ENCODE results near the gene MYADML2. TPM values are rescaled to one million over a fixed set of nuclear protein-coding genes. Genes with fewer than 3 reads are reported as not detected.

Gene MYADML2
- total and polyA plus RNA-seq, 11 donors = 0.19 to 11.2 (median 3.9) TPM

DNA sequence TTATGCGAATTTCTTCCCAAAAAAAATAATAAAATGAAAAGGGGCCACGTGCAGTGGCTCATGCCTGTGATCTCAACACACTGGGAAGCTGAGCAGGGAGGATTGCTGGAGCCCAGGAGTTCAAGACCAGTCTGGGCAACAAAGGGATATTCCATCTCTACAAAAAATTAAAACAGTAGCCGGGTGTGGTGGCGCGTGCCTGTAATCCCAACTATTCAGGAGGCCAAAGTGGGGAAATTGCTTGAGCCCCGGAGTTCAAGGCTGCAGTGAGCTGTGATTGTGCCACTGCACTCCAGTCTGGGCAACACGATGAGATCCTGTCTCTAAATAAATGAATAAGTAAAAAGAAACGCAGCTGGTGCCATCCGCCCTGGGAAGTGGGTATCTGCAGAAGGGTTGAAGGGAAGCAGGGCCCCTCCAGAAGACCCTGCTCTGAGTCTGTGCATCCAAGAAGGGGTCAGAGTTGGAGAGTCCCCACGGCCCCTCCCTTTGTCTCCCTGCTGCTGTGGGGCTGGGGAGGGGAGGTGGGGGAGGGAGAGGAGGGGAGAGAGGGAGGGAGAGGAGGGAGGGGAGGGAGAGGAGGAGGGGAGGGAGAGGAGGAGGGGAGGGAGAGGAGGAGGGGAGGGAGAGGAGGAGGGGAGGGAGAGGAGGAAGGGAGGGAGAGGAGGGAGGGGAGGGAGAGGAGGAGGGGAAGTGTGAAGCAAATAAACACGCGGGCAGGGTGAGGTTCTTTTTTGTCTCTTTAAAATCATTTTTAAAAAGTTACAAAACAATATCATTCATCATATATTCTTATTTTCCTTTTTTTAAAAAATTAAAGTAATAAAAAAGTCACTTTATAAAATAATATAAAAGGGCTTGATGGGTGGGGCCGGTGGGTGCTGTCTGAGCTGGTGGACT is 5.0 kb upstream of the MYADML2 start:
- Histone ChIP-seq H3K4me3 (no peak overlapping the region), H3K4me1 (no peaks in the 10 kb centered on the region), H3K27me3 (peaks cover 0 to 17% (median 0%) of the 10 kb centered on the region in 9 donors), H3K27ac (no peak overlapping the region), H3K9me3 (no peaks in the 10 kb centered on the region), H3K36me3 (no peaks in the 10 kb centered on the region)
- no peak for ATAC-seq
- TF ChIP-seq POLR2A (IDR thresholded peaks at IDR 0.05) = no peak
- TF ChIP-seq, protein P1, sequence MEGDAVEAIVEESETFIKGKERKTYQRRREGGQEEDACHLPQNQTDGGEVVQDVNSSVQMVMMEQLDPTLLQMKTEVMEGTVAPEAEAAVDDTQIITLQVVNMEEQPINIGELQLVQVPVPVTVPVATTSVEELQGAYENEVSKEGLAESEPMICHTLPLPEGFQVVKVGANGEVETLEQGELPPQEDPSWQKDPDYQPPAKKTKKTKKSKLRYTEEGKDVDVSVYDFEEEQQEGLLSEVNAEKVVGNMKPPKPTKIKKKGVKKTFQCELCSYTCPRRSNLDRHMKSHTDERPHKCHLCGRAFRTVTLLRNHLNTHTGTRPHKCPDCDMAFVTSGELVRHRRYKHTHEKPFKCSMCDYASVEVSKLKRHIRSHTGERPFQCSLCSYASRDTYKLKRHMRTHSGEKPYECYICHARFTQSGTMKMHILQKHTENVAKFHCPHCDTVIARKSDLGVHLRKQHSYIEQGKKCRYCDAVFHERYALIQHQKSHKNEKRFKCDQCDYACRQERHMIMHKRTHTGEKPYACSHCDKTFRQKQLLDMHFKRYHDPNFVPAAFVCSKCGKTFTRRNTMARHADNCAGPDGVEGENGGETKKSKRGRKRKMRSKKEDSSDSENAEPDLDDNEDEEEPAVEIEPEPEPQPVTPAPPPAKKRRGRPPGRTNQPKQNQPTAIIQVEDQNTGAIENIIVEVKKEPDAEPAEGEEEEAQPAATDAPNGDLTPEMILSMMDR (IDR thresholded peaks at IDR 0.05) = no peak
- 55 to 65% (median 62%) methylated on average over 13 of the region's 13 CpGs for WGBS, 4 donors
- DNase-seq = no peak
- intact Hi-C loops (cut with DNase I) = no loop called here

DNA sequence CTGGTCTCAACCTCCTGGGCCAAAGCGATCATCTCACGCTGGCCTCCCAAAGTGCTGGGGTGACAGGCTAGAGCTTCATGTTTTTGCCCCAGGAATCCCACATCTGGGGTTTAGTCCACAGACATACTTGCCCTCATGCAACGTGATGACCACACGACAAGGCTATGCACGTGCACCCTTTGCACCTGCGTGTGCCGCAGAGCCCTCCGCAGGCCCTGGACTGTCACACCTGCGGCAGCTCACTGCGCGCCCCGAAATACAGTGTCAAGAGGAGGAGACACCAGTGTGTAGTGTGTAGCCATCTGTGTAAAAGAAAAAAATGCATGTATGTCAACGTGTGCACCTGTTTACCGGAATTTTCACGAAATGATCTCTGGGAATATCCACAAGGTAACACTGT is 3.5 kb upstream of the MYADML2 start:
- H3K36me3 ChIP-seq = no peaks in the 10 kb centered on the region
- H3K4me3 ChIP-seq = no peak overlapping the region
- peaks cover 0 to 7% (median 0%) of the 10 kb centered on the region in 9 donors for H3K27me3 ChIP-seq
- H3K9me3 ChIP-seq = no peaks in the 10 kb centered on the region
- DNase-seq (no peak), ATAC-seq (no peak)
- intact Hi-C loops (cut with DNase I) = no loop called here
- no peaks in the 10 kb centered on the region for H3K4me1 ChIP-seq
- TF ChIP-seq, protein P1 (IDR thresholded peaks at IDR 0.05) = no peak
- H3K27ac ChIP-seq = no peak overlapping the region
- 88 to 91% (median 89%) methylated on average over 15 of the region's 15 CpGs for WGBS, 4 donors

DNA sequence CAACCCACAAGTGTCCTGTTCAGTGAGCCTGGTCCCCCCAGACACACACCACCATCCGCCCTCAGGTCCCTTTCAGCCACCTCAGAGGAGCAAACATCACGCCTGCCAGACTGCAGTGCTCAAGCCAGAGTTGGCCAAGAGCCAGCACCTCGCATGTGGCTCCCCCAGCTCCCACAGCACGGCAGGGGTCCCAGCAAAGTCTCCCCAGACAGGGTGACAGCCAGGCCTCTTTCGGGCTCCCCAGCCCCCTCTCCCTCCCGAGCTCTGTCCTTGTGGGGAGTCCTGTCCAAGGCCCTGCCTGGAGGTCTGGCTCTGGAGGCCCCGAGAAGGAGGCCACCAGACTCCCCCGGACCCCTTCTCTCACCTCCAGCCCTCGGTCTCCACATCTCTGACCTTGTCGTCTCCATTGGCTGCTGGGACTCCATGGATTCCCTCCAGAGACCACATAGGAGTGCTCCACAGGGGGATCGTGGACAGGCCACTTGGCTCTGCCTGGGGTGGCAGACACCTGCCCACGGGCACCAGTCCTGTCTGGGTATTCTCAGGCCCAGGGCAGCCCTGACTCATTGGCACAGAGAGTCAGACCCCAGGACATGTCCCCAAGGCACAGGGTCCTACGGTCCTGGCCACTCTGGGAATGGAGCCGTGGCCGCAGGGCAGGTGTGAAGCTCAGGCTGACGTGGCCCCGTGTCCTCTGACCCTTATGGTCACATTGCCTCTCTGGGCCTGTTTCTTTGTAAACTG is 1.8 kb upstream of the MYADML2 start:
- ATAC-seq (peak in 3 of 4 donors; percentile 9 to 17 (median 15)), DNase-seq (peak in 1 of 5 donors; percentile 44)
- TF ChIP-seq POLR2A (IDR thresholded peaks at IDR 0.05) = no peak
- TF ChIP-seq, protein P1 (IDR thresholded peaks at IDR 0.05) = no peak
- intact Hi-C loops (cut with DNase I) = no loop called here
- whole genome bisulfite sequencing, 4 donors = 77 to 81% (median 80%) methylated on average over 11 to 17 of the region's 17 CpGs
- no peaks in the 10 kb centered on the region for H3K4me1 ChIP-seq
- H3K36me3 ChIP-seq = no peaks in the 10 kb centered on the region
- H3K27me3 ChIP-seq = peaks cover 0 to 7% (median 0%) of the 10 kb centered on the region in 9 donors
- no peak overlapping the region for H3K4me3 ChIP-seq
- H3K9me3 ChIP-seq = no peaks in the 10 kb centered on the region
- no peak overlapping the region for H3K27ac ChIP-seq

DNA sequence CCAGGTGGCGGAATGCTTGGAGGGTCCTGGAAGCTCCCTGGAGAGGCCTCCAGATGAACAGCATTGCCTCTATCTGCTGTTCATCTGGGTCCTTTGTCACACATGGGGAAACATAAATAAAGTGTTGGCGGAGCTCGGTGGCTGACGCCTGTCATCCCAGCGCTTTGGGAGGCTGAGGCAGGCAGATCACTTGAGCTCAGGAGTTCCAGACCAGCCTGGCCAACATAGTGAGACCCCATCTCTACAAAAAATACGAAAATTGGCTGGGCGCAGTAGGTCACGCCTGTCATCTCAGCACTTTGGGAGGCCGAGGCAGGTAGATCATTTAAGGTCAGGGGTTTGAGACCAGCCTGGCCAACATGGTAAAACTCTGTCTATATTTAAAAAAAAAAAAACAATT is 2.2 kb downstream of the MYADML2 start:
- no peak for ATAC-seq
- intact Hi-C loops (cut with DNase I) = no loop called here
- no peaks in the 10 kb centered on the region for H3K36me3 ChIP-seq
- H3K9me3 ChIP-seq = no peaks in the 10 kb centered on the region
- H3K4me3 ChIP-seq = no peak overlapping the region
- no peak overlapping the region for H3K27ac ChIP-seq
- peaks cover 0 to 11% (median 0%) of the 10 kb centered on the region in 9 donors for H3K27me3 ChIP-seq
- TF ChIP-seq, protein P1 (IDR thresholded peaks at IDR 0.05) = no peak
- no peak for TF ChIP-seq POLR2A (IDR thresholded peaks at IDR 0.05)
- 75 to 87% (median 85%) methylated on average over 5 to 9 of the region's 9 CpGs for WGBS, 4 donors
- DNase-seq = no peak
- H3K4me1 ChIP-seq = peaks cover 0 to 21% (median 16%) of the 10 kb centered on the region in 12 donors
